HUES64 (cell line): ENCODE results near the gene MAT1A.

Experiments used
- H3K27ac ChIP-seq: 2 replicates; pipeline ENCODE4 v1.7.0; 2013; ENCODE audit warnings: low read depth, low read length, inconsistent platforms
- H3K27me3 ChIP-seq: 2 replicates; pipeline ENCODE4 v1.6.1; 2013; ENCODE audit warnings: mild to moderate bottlenecking, low read length; ENCODE audit not compliant: insufficient read depth
- H3K36me3 ChIP-seq: 2 replicates; pipeline ENCODE4 v1.6.1; 2013; ENCODE audit warnings: mild to moderate bottlenecking, low read length; ENCODE audit not compliant: insufficient read depth
- H3K4me1 ChIP-seq: 2 replicates; pipeline ENCODE4 v1.6.1; 2013; ENCODE audit warnings: mild to moderate bottlenecking, low read length, moderate library complexity; ENCODE audit not compliant: insufficient read depth
- H3K4me3 ChIP-seq: 2 replicates; pipeline ENCODE4 v1.5.1; 2013; ENCODE audit warnings: mild to moderate bottlenecking, low read length, moderate library complexity
- H3K9ac ChIP-seq: 2 replicates; pipeline ENCODE4 v1.6.1; 2013; ENCODE audit warnings: mild to moderate bottlenecking, low read depth, low read length
- H3K9me3 ChIP-seq: 2 replicates; pipeline ENCODE4 v1.6.1; 2013; ENCODE audit warnings: low read depth, low read length; ENCODE audit not compliant: insufficient read depth
- WGBS: fragments of 150-250, 120-280 bp; methylation state at CpG from one replicate; pipeline ENCODE4 v1.1.7; 2013; ENCODE audit warnings: missing lambda C conversion rate; 5-methylcytosine and 5-hydroxymethylcytosine counted together

Gene MAT1A

DNA sequence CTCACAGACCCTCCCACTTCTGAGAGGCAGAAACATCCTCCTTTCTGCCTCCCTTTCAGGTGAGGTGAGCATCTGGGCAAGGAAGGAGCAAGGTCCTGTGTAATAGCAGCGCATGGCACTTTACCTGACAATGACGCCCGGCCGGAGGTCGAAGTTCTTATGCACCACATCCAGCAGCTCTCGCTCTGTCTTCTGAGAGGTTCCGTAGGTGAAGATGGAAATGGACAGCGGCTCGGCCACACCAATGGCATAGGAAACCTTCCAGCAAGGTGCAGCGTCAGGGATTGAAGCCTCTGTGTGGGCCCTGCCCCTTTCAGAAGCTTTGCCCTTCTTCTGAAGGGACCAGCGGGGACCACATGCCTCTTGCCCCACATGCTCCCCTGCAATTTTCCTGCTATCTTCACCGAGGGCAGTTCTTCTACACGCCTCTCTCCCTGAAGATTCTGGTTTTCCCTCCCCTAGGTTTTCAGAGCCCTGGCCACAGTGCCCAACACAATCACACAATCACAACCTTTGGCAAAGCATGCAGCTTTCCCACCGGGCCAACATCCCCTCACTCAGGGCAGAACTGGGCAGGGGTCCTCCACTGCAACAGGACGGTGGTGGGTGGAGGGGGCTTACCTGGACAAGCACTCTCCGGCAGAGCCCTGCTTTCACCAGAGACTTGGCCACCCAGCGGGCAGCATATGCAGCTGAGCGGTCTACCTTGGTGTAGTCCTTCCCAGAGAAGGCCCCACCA is 14.9 kb downstream of the MAT1A start:
- H3K27me3 ChIP-seq, result no peaks in the 10 kb centered on the region
- H3K4me1 ChIP-seq, result no peaks in the 10 kb centered on the region
- no peak overlapping the region for H3K27ac ChIP-seq
- no peak overlapping the region for H3K9ac ChIP-seq
- no peaks in the 10 kb centered on the region for H3K9me3 ChIP-seq
- no peaks in the 10 kb centered on the region for H3K36me3 ChIP-seq
- 93% methylated on average over 18 of the region's 18 CpGs for WGBS
- H3K4me3 ChIP-seq, result no peak overlapping the region

DNA sequence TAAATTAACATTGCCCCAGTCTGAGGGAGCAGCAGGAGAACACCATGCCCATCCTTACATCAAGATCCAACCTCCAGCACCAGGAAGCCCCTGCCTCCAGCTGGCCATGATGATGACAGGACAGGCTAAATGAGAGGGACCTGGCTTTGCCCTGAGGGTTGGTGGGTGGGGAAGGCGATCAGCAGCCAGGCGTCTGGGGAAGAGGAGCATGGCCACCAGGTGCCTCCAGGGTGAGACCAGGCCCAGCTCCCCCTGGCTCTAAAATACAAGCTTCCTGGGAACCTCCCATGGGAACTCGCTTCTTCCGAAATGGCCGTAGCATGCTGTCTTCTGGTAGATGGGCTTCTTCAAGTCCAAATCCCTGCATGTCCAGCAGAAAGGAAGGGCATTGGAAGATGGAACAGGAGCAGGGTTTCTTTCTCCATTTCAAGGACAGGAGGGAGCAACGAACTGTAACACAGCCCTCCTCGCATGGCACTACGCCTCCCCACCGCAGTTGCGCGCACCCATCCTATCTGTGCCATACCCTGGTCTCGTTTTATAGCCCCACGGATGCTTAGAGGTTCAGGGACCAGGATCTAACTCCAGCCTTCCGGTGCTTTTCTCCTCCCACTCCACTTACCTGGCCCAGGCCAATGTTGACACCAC is 15.8 kb downstream of the MAT1A start:
- H3K27ac ChIP-seq, result no peak overlapping the region
- no peaks in the 10 kb centered on the region for H3K27me3 ChIP-seq
- H3K9ac ChIP-seq, result no peak overlapping the region
- H3K9me3 ChIP-seq, result no peaks in the 10 kb centered on the region
- no peak overlapping the region for H3K4me3 ChIP-seq
- H3K36me3 ChIP-seq, result no peaks in the 10 kb centered on the region
- H3K4me1 ChIP-seq, result no peaks in the 10 kb centered on the region
- 97% methylated on average over 14 of the region's 14 CpGs for WGBS

DNA sequence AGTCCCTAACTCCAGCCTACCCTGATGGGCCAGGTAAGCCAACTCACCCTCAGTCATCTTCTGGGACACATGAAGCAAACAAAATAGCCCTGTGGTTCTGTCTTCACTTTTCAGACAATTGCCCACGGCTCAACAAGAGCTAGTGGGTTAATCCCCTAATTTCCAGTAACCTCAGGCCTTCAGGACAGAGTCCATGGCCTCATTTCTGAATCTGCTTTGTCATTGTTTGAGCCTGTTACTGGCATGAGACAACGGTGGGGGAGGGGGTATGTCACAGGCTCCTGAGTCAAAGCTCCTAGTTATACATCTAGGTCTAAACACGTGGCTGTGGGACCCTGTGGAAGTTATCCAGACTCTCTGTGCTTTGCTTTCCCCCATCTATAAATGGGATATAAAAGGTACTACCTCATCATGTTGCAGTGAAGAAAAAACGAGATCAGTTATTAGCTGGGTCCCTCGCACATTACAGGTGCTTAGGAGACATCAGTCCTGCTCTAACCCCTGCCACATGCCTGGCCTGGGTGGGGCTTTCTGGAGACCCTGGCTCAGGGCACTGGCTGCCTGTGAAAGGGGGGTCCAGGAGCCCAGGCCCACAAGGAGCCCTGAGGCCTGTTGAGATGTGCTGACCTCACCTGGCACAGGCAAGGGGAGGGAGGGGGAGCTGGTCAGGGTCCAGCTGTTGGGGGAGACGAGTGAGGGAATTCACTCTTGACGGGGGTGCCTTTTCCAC is 16.5 kb downstream of the MAT1A start:
- WGBS, result 83% methylated on average over 6 of the region's 7 CpGs
- Histone ChIP-seq H3K27ac (no peak overlapping the region), H3K4me1 (no peaks in the 10 kb centered on the region), H3K9me3 (no peaks in the 10 kb centered on the region), H3K4me3 (no peak overlapping the region), H3K36me3 (no peaks in the 10 kb centered on the region), H3K27me3 (no peaks in the 10 kb centered on the region), H3K9ac (no peak overlapping the region)

DNA sequence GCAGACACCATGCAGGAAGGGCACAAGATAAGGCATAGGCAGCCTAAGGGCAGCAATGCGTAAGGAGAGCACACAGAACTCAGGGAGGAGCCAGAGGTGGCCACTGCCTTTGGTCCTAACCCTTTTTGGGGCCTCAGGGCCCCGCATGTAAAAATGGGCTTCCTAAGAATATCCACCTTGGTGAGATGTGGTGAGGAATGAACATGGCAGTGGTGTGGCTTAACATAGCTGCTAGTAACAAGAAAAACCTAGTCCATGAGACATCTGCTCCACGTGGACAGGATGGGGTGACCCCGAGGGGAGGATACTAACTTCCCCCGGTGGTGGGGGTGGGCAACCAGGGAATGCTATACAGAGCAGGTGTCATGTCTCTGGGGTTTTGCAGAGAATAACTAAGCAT is 18.0 kb downstream of the MAT1A start:
- H3K36me3 ChIP-seq, result no peaks in the 10 kb centered on the region
- H3K4me3 ChIP-seq, result no peak overlapping the region
- no peak overlapping the region for H3K9ac ChIP-seq
- no peak overlapping the region for H3K27ac ChIP-seq
- WGBS, result 91% methylated on average over 5 of the region's 5 CpGs
- H3K4me1 ChIP-seq, result peaks cover 2% of the 10 kb centered on the region; the same call in 1 of the 2 replicates
- H3K9me3 ChIP-seq, result no peaks in the 10 kb centered on the region
- no peaks in the 10 kb centered on the region for H3K27me3 ChIP-seq

DNA sequence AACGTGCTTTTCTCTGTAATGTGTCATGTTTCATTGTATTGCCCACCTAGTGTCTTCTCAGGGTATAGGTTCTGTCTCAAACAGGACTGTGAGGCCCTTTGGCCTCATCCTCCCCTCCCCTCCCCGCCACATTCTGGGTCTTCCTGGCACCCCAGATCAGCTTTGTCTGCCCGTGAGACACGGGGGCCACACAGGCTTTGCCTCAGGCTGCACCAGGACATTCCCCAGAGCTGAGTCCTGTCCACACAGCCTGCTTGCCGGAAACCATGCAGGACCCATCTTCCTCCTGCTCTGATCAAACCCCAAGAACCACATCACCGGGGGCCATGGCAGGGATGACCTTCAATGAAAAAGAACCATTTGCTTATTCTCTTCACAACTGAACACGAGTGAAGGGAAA is 18.6 kb downstream of the MAT1A start:
- Histone ChIP-seq H3K4me1 (peaks cover 7% of the 10 kb centered on the region), H3K4me3 (no peak overlapping the region), H3K36me3 (no peaks in the 10 kb centered on the region), H3K9ac (no peak overlapping the region), H3K9me3 (no peaks in the 10 kb centered on the region), H3K27me3 (no peaks in the 10 kb centered on the region), H3K27ac (no peak overlapping the region)
- 89% methylated on average over 7 of the region's 7 CpGs for WGBS

DNA sequence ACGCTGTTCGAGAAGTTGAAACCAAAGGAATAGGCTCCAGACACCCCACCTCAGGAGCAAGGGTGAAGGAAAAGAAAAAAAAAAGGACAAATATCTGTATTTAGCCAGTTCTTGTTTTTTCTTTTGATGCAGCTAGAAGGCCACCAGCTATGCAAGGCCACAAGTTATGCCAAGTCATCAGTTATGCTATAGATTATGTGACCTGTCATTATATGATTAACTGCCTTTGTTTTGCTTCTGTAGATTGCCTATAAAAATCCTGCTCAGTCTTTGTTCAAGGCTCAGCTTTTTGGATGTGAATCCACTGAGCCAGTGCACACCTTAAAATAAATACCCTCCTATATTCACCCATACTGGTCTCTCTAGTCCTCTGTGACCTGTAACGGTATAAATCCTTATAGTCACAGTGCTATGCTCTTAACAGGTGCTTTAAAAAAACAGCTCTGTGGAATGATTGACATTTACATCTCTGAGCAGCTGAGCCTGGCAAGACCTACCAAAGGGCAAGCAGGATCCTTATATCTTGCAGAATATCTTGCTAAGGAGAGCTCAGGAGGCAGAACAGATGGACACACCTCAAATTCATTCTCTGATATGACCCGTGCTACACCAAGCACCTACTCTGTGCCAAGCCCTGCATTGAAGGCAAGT is 20.4 kb downstream of the MAT1A start:
- no peaks in the 10 kb centered on the region for H3K36me3 ChIP-seq
- H3K27ac ChIP-seq, result no peak overlapping the region
- H3K9me3 ChIP-seq, result no peaks in the 10 kb centered on the region
- WGBS, result 66% methylated on average over 4 of the region's 4 CpGs
- H3K4me1 ChIP-seq, result peaks cover 17% of the 10 kb centered on the region
- no peak overlapping the region for H3K9ac ChIP-seq
- no peak overlapping the region for H3K4me3 ChIP-seq
- no peaks in the 10 kb centered on the region for H3K27me3 ChIP-seq

DNA sequence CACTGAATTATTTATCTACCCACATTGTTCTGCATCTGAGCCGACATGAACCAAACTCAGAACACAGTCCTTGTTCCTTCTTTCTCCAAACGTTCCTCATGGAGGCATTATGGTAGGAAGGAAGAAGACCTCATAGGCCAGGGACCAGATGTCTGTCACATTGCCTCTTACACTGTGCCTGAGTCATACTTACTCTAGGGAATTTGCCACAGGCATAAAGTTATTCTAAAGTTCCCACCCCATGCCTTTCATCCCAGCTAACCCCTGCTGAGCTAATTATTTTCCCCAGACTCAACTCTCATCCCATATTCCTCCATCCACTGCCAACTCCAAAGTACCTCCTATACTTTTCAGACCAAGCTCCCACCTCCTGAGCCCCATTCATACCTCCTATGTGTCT is 21.2 kb downstream of the MAT1A start:
- no peak overlapping the region for H3K27ac ChIP-seq
- 72% methylated on average over 2 of the region's 2 CpGs for WGBS
- H3K9me3 ChIP-seq, result no peaks in the 10 kb centered on the region
- no peak overlapping the region for H3K9ac ChIP-seq
- H3K4me3 ChIP-seq, result no peak overlapping the region
- H3K36me3 ChIP-seq, result no peaks in the 10 kb centered on the region
- H3K27me3 ChIP-seq, result no peaks in the 10 kb centered on the region
- H3K4me1 ChIP-seq, result peaks cover 17% of the 10 kb centered on the region

DNA sequence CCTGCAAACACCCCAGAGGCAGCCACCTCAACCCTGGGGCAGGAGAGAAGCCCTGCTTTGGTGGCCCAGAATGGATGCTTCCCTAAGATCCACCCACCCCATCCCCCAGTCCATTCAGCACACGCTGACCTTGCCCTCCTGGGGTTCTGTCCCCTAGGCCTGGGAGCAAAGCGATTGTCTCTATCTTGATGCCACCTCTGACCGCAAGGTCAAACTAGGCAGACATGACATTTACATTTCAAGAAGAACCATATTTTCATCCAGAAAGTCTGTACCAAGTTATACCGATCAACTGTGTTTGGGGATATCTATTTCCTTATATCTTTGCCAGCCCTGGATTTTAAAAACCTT is 23.0 kb downstream of the MAT1A start:
- H3K27ac ChIP-seq, result peak overlapping the region; percentile 68; the same call in 1 of the 2 replicates
- no peak overlapping the region for H3K9ac ChIP-seq
- no peak overlapping the region for H3K4me3 ChIP-seq
- H3K9me3 ChIP-seq, result no peaks in the 10 kb centered on the region
- H3K4me1 ChIP-seq, result peaks cover 17% of the 10 kb centered on the region
- H3K36me3 ChIP-seq, result no peaks in the 10 kb centered on the region
- 65% methylated on average over 4 of the region's 4 CpGs for WGBS
- H3K27me3 ChIP-seq, result no peaks in the 10 kb centered on the region

DNA sequence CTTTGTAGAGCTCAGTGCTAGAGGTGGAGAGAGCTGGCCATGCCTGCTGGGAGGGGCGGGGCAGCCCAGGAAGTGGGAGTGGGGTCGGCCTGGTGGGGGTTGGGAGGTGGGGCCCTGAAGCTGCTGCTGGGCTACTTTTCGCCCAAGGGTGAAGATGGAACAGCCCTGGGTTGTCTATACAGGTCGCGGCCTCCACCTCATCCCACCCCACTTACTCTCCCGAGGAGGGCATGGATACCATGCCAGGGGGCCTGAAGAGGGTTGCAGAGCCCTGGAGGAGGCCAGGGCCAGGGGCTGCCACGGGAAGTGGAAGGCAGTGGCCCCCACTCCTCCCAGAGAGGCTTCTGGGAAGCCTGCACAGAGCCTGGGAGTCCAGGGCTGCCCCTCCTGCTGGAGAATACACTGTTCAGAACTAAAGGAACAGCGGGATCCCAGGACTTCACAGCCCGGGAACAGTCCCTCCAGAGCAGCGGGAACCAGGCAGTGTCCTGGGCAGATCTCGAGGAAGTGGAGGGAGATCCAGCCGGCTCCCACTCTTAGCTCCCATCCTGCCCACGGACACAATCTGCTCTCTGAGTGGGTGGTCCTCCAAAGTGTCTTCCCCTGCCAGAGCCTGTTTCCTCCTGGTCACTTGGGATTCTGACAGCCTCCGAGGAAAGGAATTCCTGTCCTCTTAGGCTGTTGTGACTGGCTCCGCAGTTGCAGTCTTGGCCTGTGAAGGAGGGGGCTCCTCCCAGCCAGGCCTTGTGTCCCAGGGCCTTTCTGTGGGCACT is 23.5 kb downstream of the MAT1A start:
- WGBS, result 28% methylated on average over 13 of the region's 15 CpGs
- H3K9ac ChIP-seq, result no peak overlapping the region
- peak overlapping the region; percentile 68 for H3K27ac ChIP-seq
- H3K4me3 ChIP-seq, result no peak overlapping the region
- H3K4me1 ChIP-seq, result peaks cover 17% of the 10 kb centered on the region
- H3K36me3 ChIP-seq, result no peaks in the 10 kb centered on the region
- no peaks in the 10 kb centered on the region for H3K27me3 ChIP-seq
- H3K9me3 ChIP-seq, result no peaks in the 10 kb centered on the region

DNA sequence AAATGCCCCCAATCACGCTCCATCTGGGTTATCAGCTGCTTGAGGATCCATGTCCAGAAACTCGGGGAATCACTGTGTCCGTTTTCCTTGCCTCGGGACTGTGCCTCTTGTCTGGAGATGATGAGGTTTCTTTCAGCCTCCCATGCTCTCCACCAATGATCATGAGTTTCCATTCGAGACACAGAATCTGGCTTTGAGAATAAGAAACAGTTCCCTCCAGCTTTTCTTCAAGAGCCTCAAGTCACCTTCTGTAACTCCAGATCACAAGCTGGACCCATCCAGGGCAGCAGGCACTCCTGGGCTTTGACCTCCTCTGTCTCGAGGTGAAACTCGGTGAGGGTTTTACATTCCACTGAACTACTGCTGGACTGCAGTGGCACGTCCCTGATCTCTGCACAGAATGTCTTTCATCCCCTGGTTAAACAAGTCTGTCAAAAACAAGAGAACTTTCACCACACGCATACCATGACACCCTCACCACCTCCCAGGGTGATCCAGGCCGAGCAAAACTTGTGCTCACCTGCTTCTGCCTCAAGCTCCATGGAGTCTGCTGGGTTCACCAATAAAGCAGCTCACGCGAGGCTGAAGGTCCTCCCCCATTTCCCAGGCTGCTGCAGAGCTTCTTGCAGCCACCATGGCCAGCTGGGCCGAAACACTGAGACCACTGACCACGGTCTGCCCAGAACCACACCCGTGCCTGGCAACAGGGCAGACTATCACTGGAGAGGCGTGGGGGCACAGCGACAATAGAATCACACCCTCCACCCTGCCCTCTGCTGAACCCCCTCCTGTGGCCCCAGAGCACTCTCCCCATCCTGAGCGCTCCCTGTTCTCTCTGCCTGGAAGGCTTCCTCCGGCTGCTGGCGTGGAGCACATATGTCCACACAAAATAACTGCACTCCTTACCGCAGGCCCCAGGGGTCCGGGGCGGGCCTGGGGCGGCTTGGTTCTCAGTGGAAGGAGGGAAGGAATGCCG is 25.1 kb downstream of the MAT1A start:
- H3K9ac ChIP-seq, result no peak overlapping the region
- no peak overlapping the region for H3K27ac ChIP-seq
- no peak overlapping the region for H3K4me3 ChIP-seq
- WGBS, result 79% methylated on average over 24 of the region's 25 CpGs
- no peaks in the 10 kb centered on the region for H3K9me3 ChIP-seq
- peaks cover 17% of the 10 kb centered on the region for H3K4me1 ChIP-seq
- H3K36me3 ChIP-seq, result no peaks in the 10 kb centered on the region
- no peaks in the 10 kb centered on the region for H3K27me3 ChIP-seq
